Measurements from ENCODE around the gene ZBTB18. TPM values are rescaled to one million over a fixed set of nuclear protein-coding genes. Genes with fewer than 3 reads are reported as not detected.

The ZBTB18 gene
- polyA plus RNA-seq, 1 donor = 27.3 TPM

- no peak for DNase-seq
Measured at GRCh38 chr1:244087611-244088010, 36.5 kb downstream of the ZBTB18 start.

DNA sequence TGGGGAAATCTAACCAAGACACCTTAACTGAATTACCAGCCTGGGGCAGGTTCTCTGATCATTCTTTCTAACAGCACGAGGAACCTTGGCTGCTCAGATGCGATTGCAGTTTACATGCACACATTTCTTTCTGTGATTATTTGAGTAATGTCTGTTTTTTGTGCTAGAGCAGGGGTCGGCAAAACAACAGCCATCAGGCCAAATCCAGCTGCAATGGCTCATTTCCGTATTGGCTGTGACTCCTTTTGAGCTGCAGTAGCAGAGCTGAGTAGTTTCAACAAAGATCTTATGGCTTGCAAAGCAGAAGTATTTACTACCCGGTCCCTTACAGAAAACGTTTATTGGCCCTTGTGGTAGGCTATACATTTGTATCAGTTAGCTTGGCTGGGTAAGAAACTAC is 37.1 kb downstream of the ZBTB18 start:
- DNase-seq = no peak

DNA sequence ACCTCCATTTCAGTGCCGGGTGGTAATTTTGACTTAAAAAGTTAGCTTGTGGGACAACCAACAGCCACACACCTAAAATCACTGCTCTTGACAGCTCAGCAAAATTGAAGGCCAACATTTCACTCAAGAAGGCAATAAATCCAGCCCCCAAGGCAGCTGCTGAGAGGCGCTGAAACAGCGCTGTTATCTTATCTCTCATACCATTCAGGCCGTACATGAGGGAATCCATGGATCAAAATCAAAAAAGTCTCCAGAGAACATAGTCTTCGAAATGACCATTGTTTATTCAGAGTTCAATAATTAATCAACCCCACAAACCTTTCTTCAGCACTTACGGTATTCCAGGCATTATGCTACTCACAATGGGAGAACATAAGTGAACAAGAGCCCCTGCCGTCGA is 38.5 kb downstream of the ZBTB18 start:
- DNase-seq = no peak

DNA sequence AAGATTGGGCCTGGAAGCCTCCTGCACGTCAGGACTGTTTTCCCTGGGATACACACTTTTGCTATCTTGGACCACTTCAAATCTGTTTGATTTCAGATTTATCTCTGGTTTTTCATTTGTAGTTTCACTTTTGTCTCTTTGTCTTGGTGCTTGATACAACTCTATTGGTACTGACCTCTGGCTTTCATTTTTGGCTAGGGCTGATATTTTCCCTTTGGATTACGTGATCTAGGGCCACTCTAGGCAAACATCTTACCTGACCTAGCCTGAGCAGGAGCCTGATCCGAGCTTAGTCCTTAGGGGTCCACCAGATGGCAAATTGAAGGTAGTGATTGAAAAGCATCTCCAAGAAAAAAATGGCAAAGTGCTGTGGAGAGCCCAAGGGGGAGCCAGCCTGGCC is 39.6 kb downstream of the ZBTB18 start:
- no peak for DNase-seq

DNA sequence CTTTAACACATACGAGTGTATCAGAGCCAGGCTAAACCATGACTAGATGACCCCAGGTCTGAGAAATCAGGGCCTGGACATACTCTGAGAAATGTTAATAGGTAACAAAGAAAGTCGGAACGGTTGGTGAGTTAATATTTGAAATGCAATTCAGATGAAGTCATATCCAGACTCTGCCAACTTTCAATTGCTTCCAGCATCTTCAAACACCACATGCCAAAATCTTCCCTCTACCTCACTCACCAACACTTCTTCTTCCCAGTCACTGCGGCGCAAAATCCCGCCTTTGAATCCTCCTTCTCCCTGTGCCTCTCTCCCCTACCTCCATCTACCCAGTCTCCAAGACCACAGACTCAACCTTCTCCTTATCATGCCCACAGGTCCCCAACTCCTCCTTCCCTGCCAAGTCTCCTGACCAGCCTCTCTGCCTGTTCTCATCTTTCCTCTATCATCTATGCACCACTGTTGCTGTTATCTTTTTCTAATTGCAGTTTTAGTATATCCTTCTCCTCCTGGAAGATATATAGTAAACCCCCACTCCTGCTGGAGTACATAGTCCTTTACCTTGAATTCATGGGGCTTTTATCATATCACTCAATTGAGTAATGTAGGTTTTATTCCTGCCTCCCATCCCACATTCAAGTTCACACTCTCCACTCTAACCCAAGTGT is 41.3 kb downstream of the ZBTB18 start:
- no peak for DNase-seq

GRCh38 chr1:244092964-244093638 is 42.0 kb downstream of the ZBTB18 start:
- no peak for DNase-seq

DNA sequence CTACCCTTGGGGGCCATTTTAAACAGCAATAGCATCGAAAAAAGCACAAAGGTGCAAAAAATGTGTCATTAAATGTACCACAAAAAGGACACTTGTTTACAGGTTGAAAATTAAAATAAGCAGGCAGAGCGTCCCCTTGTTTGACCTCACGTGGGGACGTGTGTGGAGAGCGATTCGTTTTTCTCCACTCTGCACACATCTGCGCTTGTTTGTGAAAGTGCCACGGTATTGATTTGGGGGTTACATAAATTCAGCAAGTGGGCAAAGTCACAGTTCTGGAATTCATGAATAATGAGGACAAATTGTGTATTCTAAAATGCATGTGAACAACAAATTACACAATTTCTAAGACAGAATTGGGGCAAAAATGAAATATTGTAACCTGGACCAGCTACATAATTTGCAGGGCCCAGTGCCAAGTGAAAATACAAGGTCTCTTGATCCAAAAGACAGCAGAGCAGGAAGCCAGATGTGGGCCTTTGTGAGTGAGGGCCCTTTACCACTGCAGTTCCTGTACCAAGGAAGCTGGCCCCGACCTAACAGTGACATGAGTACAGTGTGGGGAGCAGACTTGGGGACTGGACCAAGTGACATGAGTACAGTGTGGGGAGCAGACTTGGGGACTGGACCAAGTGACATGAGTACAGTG is 43.9 kb downstream of the ZBTB18 start:
- DNase-seq = no peak

- DNase-seq = no peak
Measured at GRCh38 chr1:244095529-244095911, 44.4 kb downstream of the ZBTB18 start.

- no peak for DNase-seq
Measured at GRCh38 chr1:244096066-244096610, 45.1 kb downstream of the ZBTB18 start.

DNA sequence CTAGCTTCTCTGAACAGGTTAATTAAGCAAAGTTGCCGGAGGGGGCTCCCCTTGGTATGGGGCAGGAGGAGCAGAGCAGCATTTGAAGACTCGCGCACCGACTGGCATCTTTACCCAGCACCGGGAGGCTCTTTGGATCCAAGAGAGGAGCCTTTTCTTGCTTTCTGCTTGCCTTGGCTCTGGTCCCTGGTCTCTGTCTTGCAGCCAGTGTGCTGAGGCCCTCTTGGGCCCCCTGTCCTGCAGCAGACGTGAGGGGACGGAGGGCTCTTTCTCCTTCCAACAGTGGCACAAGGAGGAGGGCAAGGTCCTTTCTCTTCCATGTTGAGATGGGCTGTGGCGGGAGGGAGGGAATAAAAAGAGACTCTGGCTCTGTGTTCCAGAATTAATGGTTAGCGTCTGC is 45.6 kb downstream of the ZBTB18 start:
- DNase-seq = no peak

- DNase-seq = no peak
Measured at GRCh38 chr1:244097523-244098405, 46.7 kb downstream of the ZBTB18 start.

DNA sequence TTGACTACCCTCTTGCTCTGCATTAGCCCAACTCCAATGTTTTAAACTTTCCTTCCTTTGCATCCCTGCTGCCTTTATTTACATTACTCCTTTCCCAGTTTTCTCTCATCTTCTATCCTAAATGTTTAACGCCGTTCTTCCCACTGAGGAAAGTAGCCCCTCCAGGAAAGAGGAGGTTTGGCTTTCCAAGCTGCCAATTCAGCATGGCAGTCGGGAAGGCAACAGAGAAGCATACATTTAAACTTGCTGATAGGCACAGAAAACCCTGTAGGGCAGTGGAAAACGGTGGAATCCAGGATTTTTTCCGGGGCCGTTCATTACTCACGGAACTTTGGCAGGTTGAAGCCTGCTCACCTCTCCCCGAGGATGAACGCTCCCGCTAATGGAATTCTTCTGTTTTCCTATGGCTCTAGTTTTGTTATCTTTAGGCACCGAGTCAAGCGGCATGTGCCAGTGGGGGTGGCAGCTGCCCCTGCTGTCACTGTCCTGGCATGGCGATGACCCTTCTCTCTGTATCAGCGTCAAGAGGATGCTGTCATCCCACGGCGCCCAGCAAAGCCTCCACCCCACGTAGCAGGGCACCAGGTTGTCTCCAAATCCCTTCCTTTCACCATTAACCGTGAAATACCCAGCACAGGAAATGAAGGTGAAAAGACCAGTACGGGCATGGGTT is 48.3 kb downstream of the ZBTB18 start:
- no peak for DNase-seq

GRCh38 chr1:244100276-244100675 is 49.2 kb downstream of the ZBTB18 start:
- no peak for DNase-seq

GRCh38 chr1:244100704-244101453 is 49.8 kb downstream of the ZBTB18 start:
- no peak for DNase-seq

DNA sequence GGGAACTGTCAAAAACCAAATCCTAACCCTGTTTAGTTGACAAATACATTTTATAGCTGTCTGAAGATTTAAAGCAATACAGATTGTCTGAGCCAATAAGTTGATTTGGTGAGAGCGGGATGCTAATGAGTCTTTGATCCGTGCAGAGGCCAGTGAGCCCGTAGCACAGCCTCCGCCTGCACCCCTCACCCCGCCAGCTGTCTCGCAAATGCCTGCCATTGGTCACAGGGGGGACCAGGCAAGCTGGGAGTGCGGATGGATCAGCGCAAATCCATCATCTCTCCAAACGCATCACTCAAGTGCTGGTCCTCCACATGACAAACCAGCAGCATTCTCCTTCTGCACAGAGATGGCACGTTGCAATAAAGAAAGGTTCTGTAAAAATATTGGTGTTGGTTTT is 51.0 kb downstream of the ZBTB18 start:
- DNase-seq = no peak

DNA sequence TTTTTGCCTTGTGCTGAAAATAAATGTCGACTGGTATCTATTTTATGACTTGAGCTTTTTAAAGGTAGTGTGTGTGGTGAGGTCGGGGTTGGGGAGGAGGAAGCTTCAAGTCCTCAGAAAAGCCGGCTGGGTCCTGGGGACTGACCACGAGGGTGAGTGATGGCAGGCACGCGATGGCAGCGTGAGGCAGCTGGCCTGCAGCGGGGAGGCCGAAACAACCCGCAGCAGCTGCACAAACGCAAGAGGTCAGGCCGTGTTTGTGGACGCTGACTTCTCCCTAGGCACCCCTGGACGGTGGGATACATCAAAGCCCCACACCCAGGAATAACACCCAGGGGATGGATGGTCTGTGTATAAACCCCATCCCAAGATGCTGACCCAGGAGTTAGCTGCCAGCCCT is 51.4 kb downstream of the ZBTB18 start:
- DNase-seq = no peak

GRCh38 chr1:244104309-244105060 is 53.4 kb downstream of the ZBTB18 start:
- no peak for DNase-seq

DNA sequence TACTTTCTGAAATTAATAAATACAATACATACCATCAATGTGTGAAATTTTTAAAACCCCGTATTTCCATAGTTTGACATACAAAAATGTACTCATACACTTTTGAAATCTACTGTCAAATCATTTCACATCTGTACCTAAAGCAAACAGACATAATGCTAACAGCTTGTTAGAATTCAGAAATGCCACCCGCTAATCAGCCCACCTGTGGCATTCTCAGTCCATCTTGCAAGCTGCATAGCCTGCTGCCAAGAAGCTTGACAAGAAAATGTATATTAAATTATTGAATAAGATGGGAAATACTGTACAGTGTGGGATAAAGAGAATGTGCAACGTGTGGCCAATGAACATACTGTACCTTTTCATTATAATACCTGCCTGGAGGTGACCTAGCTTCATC is 55.1 kb downstream of the ZBTB18 start:
- no peak for DNase-seq
